ENCODE measurements around the gene UNC79.
"Not testable (repeated sequence)": the region's sequence is repeated elsewhere in the genome, so short reads cannot be mapped to it uniquely, and the experiment has no call there.

The UNC79 gene

GRCh38 chr14:93496856-93497741 is 66.4 kb downstream of the UNC79 start:
- no peak for DNase-seq

GRCh38 chr14:93510056-93510455 is 79.3 kb downstream of the UNC79 start:
- DNase-seq = no peak

GRCh38 chr14:93511001-93511400 is 80.3 kb downstream of the UNC79 start:
- DNase-seq = no peak

- no peak for DNase-seq
Observed at GRCh38 chr14:93520053-93520607, 89.4 kb downstream of the UNC79 start.

- no peak for DNase-seq
Observed at GRCh38 chr14:93522221-93522620, 91.5 kb downstream of the UNC79 start.

GRCh38 chr14:93525216-93525615 is 94.5 kb downstream of the UNC79 start:
- DNase-seq = not testable (repeated sequence)

GRCh38 chr14:93525696-93526451 is 95.1 kb downstream of the UNC79 start:
- no peak for DNase-seq

- DNase-seq = no peak
Observed at GRCh38 chr14:93527203-93527607, 96.5 kb downstream of the UNC79 start.

- DNase-seq = no peak
Observed at GRCh38 chr14:93528884-93529558, 98.3 kb downstream of the UNC79 start.

GRCh38 chr14:93531644-93532043 is 100.9 kb downstream of the UNC79 start:
- DNase-seq = no peak

- DNase-seq = no peak
Observed at GRCh38 chr14:93532541-93532940, 101.8 kb downstream of the UNC79 start.

GRCh38 chr14:93533437-93533836 is 102.7 kb downstream of the UNC79 start:
- no peak for DNase-seq

GRCh38 chr14:93533842-93534241 is 103.1 kb downstream of the UNC79 start:
- no peak for DNase-seq

- no peak for DNase-seq
Observed at GRCh38 chr14:93535537-93535936, 104.8 kb downstream of the UNC79 start.

GRCh38 chr14:93536945-93537344 is 106.2 kb downstream of the UNC79 start:
- DNase-seq = no peak

- no peak for DNase-seq
Observed at GRCh38 chr14:93537951-93538350, 107.2 kb downstream of the UNC79 start.

- DNase-seq = no peak
Observed at GRCh38 chr14:93538413-93538812, 107.7 kb downstream of the UNC79 start.

GRCh38 chr14:93540235-93540634 is 109.5 kb downstream of the UNC79 start:
- no peak for DNase-seq

GRCh38 chr14:93543766-93544165 is 113.0 kb downstream of the UNC79 start:
- no peak for DNase-seq

- no peak for DNase-seq
Observed at GRCh38 chr14:93544212-93544611, 113.5 kb downstream of the UNC79 start.

- DNase-seq = no peak
Observed at GRCh38 chr14:93546642-93547041, 115.9 kb downstream of the UNC79 start.

GRCh38 chr14:93548102-93548843 is 117.5 kb downstream of the UNC79 start:
- DNase-seq = no peak
